GM13977 (cell line): ENCODE data around the gene MAP1LC3C.

ENCODE experiments used
- DNase-seq: peaks from one replicate; pipeline ENCODE4 v3.0.0; 2012; ENCODE audit warnings: low spot score
- CTCF ChIP-seq: IDR thresholded peaks from 2 replicates; pipeline ENCODE4 v1.5.1; 2012; ENCODE audit warnings: mild to moderate bottlenecking, control low read depth; ENCODE audit not compliant: insufficient read depth; ENCODE audit errors: extremely low read depth, missing control alignments
- in situ Hi-C: fragments of 300-500 bp; cut with MboI; formaldehyde crosslinking; loops from one replicate; pipeline ENCODE4 v1.12.0; 2022; ENCODE audit warnings: low sequenced_read_pairs, low pct_unique_long_range_greater_than_20kb, mixed read lengths, inconsistent platforms; ENCODE audit not compliant: unreplicated experiment

MAP1LC3C gene

GRCh38 chr1:242005866-242006535, 7.1 kb upstream of the MAP1LC3C start:
- no peak for TF ChIP-seq CTCF
- DNase-seq = no peak
- in situ Hi-C loops = loop anchor here (10.0 to 25.0 kb wide), 2 partner anchors 111 to 394 kb away; no protein-coding TSS in a partner anchor

GRCh38 chr1:242004751-242005495, 6.0 kb upstream of the MAP1LC3C start:
- in situ Hi-C loops = loop anchor here (10.0 to 25.0 kb wide), 2 partner anchors 110 to 393 kb away; no protein-coding TSS in a partner anchor
- TF ChIP-seq CTCF = no peak
- no peak for DNase-seq

- DNase-seq = no peak
Measured at GRCh38 chr1:242002510-242002909, 3.6 kb upstream of the MAP1LC3C start.

GRCh38 chr1:242002072-242002471, 3.2 kb upstream of the MAP1LC3C start:
- in situ Hi-C loops = loop anchor here (10.0 to 25.0 kb wide), 2 partner anchors 107 to 390 kb away; no protein-coding TSS in a partner anchor
- no peak for TF ChIP-seq CTCF
- no peak for DNase-seq

More at GRCh38 chr1:242002510-242002909, 3.6 kb upstream of the MAP1LC3C start:
- TF ChIP-seq CTCF = no peak
- in situ Hi-C loops = loop anchor here (10.0 to 25.0 kb wide), 2 partner anchors 108 to 390 kb away; no protein-coding TSS in a partner anchor

- no peak for TF ChIP-seq CTCF
- in situ Hi-C loops = loop anchor here (10.0 to 25.0 kb wide), 2 partner anchors 106 to 388 kb away; no protein-coding TSS in a partner anchor
- no peak for DNase-seq
Measured at GRCh38 chr1:242000434-242000833, 1.5 kb upstream of the MAP1LC3C start.

- peak; percentile 81 for TF ChIP-seq CTCF
- peak; percentile 61 for DNase-seq
- in situ Hi-C loops = loop anchor here (25.0 kb wide), 1 partner anchor 461 kb away; the partner anchor contains the start of gene KMO
Measured at GRCh38 chr1:241998412-241998921, 431 bp downstream of the MAP1LC3C start.
